HG02623 (cell line): ENCODE results near the gene SLC9B1.
"Not testable (repeated sequence)": the region's sequence is repeated elsewhere in the genome, so short reads cannot be mapped to it uniquely, and the experiment has no call there.

ENCODE experiments used
- ATAC-seq: cut with Tn5 transposase; IDR thresholded peaks from one replicate; pipeline ENCODE4 v1.9.1; 2021; ENCODE audit warnings: moderate library complexity; ENCODE audit not compliant: unreplicated experiment

The SLC9B1 gene

GRCh38 chr4:102878901-102879300 lies 140.6 kb downstream of the SLC9B1 start:
- no peak for ATAC-seq

- not testable (repeated sequence) for ATAC-seq
Measured at GRCh38 chr4:102878349-102878748, 141.2 kb downstream of the SLC9B1 start.

- not testable (repeated sequence) for ATAC-seq
Measured at GRCh38 chr4:102877477-102878106, 141.9 kb downstream of the SLC9B1 start.

- ATAC-seq: no peak
Measured at GRCh38 chr4:102871772-102872171, 147.7 kb downstream of the SLC9B1 start.

- ATAC-seq: peak; percentile 24
Measured at GRCh38 chr4:102869569-102870197, 149.8 kb downstream of the SLC9B1 start.

- ATAC-seq: peak; percentile 82
Measured at GRCh38 chr4:102868781-102869568, 150.5 kb downstream of the SLC9B1 start, which contains the start of gene CISD2. Gene CISD2 (plus strand): TSS chr4:102868992. CDS start chr4:102869085, 93 bp downstream.

- peak; percentile 42 for ATAC-seq
Measured at GRCh38 chr4:102868153-102868780, 151.2 kb downstream of the SLC9B1 start.

- no peak for ATAC-seq
Measured at GRCh38 chr4:102867278-102868152, 152.0 kb downstream of the SLC9B1 start.

GRCh38 chr4:102865327-102865726 lies 154.2 kb downstream of the SLC9B1 start:
- not testable (repeated sequence) for ATAC-seq

GRCh38 chr4:102862747-102863146 lies 156.8 kb downstream of the SLC9B1 start:
- ATAC-seq: no peak

GRCh38 chr4:102862016-102862415 lies 157.5 kb downstream of the SLC9B1 start:
- ATAC-seq: no peak

GRCh38 chr4:102860611-102861324 lies 158.7 kb downstream of the SLC9B1 start:
- no peak for ATAC-seq

- ATAC-seq: no peak
Measured at GRCh38 chr4:102858828-102859464, 160.6 kb downstream of the SLC9B1 start.
